ENCODE measurements around the gene ELMOD3.
"Not testable (repeated sequence)": the region's sequence is repeated elsewhere in the genome, so short reads cannot be mapped to it uniquely, and the experiment has no call there.

The ELMOD3 gene

GRCh38 chr2:85323988-85324367 lies 30.6 kb upstream of the ELMOD3 start:
- H3K4me3 ChIP-seq (ENCODE audit: low read depth, low read length); H3K9ac ChIP-seq (ENCODE audit: low read length); H3K14ac ChIP-seq (ENCODE audit: low read length); DNase-seq; H3K4ac ChIP-seq (ENCODE audit: low read depth, low read length); H2AFZ ChIP-seq (ENCODE audit: insufficient read depth, low read length, poor library complexity); H3K79me1 ChIP-seq (ENCODE audit: low read length); H2BK120ac ChIP-seq (ENCODE audit: insufficient read depth, low read length, poor library complexity); H2AK5ac ChIP-seq (ENCODE audit: low read length); H3K23ac ChIP-seq (ENCODE audit: low read length); H2BK5ac ChIP-seq (ENCODE audit: low read depth, low read length, poor library complexity); H4K91ac ChIP-seq (ENCODE audit: low read depth, low read length); H3K27me3 ChIP-seq (ENCODE audit: insufficient read depth, low read length); H3K9me3 ChIP-seq (ENCODE audit: insufficient read depth, low read depth, low read length); H3K18ac ChIP-seq (ENCODE audit: low read length); H2BK12ac ChIP-seq (ENCODE audit: low read length); H3K4me2 ChIP-seq (ENCODE audit: low read length); H3K27ac ChIP-seq (ENCODE audit: low read depth, low read length); H4K8ac ChIP-seq (ENCODE audit: low read depth, low read length); H4K12ac ChIP-seq (ENCODE audit: low read depth, low read length): not testable (repeated sequence)
- Histone ChIP-seq H3K79me2 (ENCODE audit: control insufficient read depth, insufficient read depth, low read length, poor library complexity) (peaks cover 12% of the 10 kb centered on the region), H3K4me1 (ENCODE audit: control insufficient read depth in 1 of 2, insufficient read depth in 2 of 2, low read length in 2 of 2) (peaks cover 11 to 13% of the 10 kb centered on the region in 2 experiments), H3K36me3 (ENCODE audit: control insufficient read depth in 1 of 2, insufficient read depth in 2 of 2, low read length in 2 of 2) (peaks cover 27 to 36% of the 10 kb centered on the region in 2 experiments)
- no CpG with 5 or more reads among the region's 11 CpGs for WGBS (ENCODE audit: extremely low coverage, insufficient coverage, insufficient read length)

- DNase-seq: no peak
- WGBS (ENCODE audit: extremely low coverage, insufficient coverage, insufficient read length): no CpG with 5 or more reads among the region's 10 CpGs
- Histone ChIP-seq H3K9ac (ENCODE audit: low read length) (no peak overlapping the region), H3K14ac (ENCODE audit: low read length) (no peak overlapping the region), H2BK12ac (ENCODE audit: low read length) (no peak overlapping the region), H3K4me3 (ENCODE audit: low read depth, low read length) (no peak overlapping the region), H3K4me1 (ENCODE audit: control insufficient read depth in 1 of 2, insufficient read depth in 2 of 2, low read length in 2 of 2) (peaks cover 11 to 13% of the 10 kb centered on the region in 2 experiments), H2AK5ac (ENCODE audit: low read length) (no peak overlapping the region), H3K79me1 (ENCODE audit: low read length) (peaks cover 5% of the 10 kb centered on the region), H3K9me3 (ENCODE audit: insufficient read depth, low read depth, low read length) (no peaks in the 10 kb centered on the region), H3K4me2 (ENCODE audit: low read length) (no peak overlapping the region), H3K4ac (ENCODE audit: low read depth, low read length) (no peak overlapping the region), H3K36me3 (ENCODE audit: control insufficient read depth in 1 of 2, insufficient read depth in 2 of 2, low read length in 2 of 2) (peaks cover 24 to 31% of the 10 kb centered on the region in 2 experiments), H4K8ac (ENCODE audit: low read depth, low read length) (no peak overlapping the region), H3K23ac (ENCODE audit: low read length) (no peak overlapping the region), H3K27me3 (ENCODE audit: insufficient read depth, low read length) (no peaks in the 10 kb centered on the region), H4K91ac (ENCODE audit: low read depth, low read length) (no peak overlapping the region), H3K79me2 (ENCODE audit: control insufficient read depth, insufficient read depth, low read length, poor library complexity) (peaks cover 12% of the 10 kb centered on the region), H3K27ac (ENCODE audit: low read depth, low read length) (no peak overlapping the region), H3K18ac (ENCODE audit: low read length) (no peak overlapping the region), H2BK120ac (ENCODE audit: insufficient read depth, low read length, poor library complexity) (no peak overlapping the region), H4K12ac (ENCODE audit: low read depth, low read length) (no peak overlapping the region), H2BK5ac (ENCODE audit: low read depth, low read length, poor library complexity) (no peak overlapping the region), H2AFZ (ENCODE audit: insufficient read depth, low read length, poor library complexity) (no peak overlapping the region)
Observed at GRCh38 chr2:85324639-85325465, 29.7 kb upstream of the ELMOD3 start.

- Histone ChIP-seq H3K79me1 (ENCODE audit: low read length) (peaks cover 5% of the 10 kb centered on the region), H2AK5ac (ENCODE audit: low read length) (no peak overlapping the region), H2BK120ac (ENCODE audit: insufficient read depth, low read length, poor library complexity) (no peak overlapping the region), H3K9ac (ENCODE audit: low read length) (no peak overlapping the region), H3K9me3 (ENCODE audit: insufficient read depth, low read depth, low read length) (no peaks in the 10 kb centered on the region), H3K36me3 (ENCODE audit: control insufficient read depth in 1 of 2, insufficient read depth in 2 of 2, low read length in 2 of 2) (peaks cover 23 to 29% of the 10 kb centered on the region in 2 experiments), H3K23ac (ENCODE audit: low read length) (no peak overlapping the region), H3K4ac (ENCODE audit: low read depth, low read length) (no peak overlapping the region), H3K4me2 (ENCODE audit: low read length) (peak overlapping the region; percentile 70), H4K8ac (ENCODE audit: low read depth, low read length) (no peak overlapping the region), H3K79me2 (ENCODE audit: control insufficient read depth, insufficient read depth, low read length, poor library complexity) (peaks cover 12% of the 10 kb centered on the region), H3K4me3 (ENCODE audit: low read depth, low read length) (no peak overlapping the region), H2AFZ (ENCODE audit: insufficient read depth, low read length, poor library complexity) (no peak overlapping the region), H4K12ac (ENCODE audit: low read depth, low read length) (no peak overlapping the region), H2BK12ac (ENCODE audit: low read length) (no peak overlapping the region), H3K27me3 (ENCODE audit: insufficient read depth, low read length) (no peaks in the 10 kb centered on the region), H3K18ac (ENCODE audit: low read length) (no peak overlapping the region), H3K4me1 (ENCODE audit: control insufficient read depth in 1 of 2, insufficient read depth in 2 of 2, low read length in 2 of 2) (peaks cover 11 to 13% of the 10 kb centered on the region in 2 experiments), H2BK5ac (ENCODE audit: low read depth, low read length, poor library complexity) (no peak overlapping the region), H3K14ac (ENCODE audit: low read length) (no peak overlapping the region), H3K27ac (ENCODE audit: low read depth, low read length) (no peak overlapping the region), H4K91ac (ENCODE audit: low read depth, low read length) (no peak overlapping the region)
- DNase-seq: no peak
- no CpG with 5 or more reads among the region's 9 CpGs for WGBS (ENCODE audit: extremely low coverage, insufficient coverage, insufficient read length)
Observed at GRCh38 chr2:85325466-85325811, 29.1 kb upstream of the ELMOD3 start.

- peak in 1 of 2 donors; percentile 38 for DNase-seq
- Histone ChIP-seq H3K9ac (ENCODE audit: low read length) (no peak overlapping the region), H2BK5ac (ENCODE audit: low read depth, low read length, poor library complexity) (no peak overlapping the region), H3K36me3 (ENCODE audit: control insufficient read depth in 1 of 2, insufficient read depth in 2 of 2, low read length in 2 of 2) (peaks cover 23% of the 10 kb centered on the region in 2 experiments), H3K4me2 (ENCODE audit: low read length) (peak overlapping the region; percentile 70), H3K4me1 (ENCODE audit: control insufficient read depth in 1 of 2, insufficient read depth in 2 of 2, low read length in 2 of 2) (peaks cover 11 to 13% of the 10 kb centered on the region in 2 experiments), H3K27me3 (ENCODE audit: insufficient read depth, low read length) (no peaks in the 10 kb centered on the region), H3K4ac (ENCODE audit: low read depth, low read length) (peak overlapping the region; percentile 62), H4K12ac (ENCODE audit: low read depth, low read length) (no peak overlapping the region), H2BK120ac (ENCODE audit: insufficient read depth, low read length, poor library complexity) (no peak overlapping the region), H2AK5ac (ENCODE audit: low read length) (no peak overlapping the region), H3K18ac (ENCODE audit: low read length) (no peak overlapping the region), H3K79me1 (ENCODE audit: low read length) (peaks cover 5% of the 10 kb centered on the region), H3K27ac (ENCODE audit: low read depth, low read length) (no peak overlapping the region), H3K4me3 (ENCODE audit: low read depth, low read length) (peak overlapping the region; percentile 11), H3K14ac (ENCODE audit: low read length) (no peak overlapping the region), H3K9me3 (ENCODE audit: insufficient read depth, low read depth, low read length) (no peaks in the 10 kb centered on the region), H4K8ac (ENCODE audit: low read depth, low read length) (no peak overlapping the region), H2AFZ (ENCODE audit: insufficient read depth, low read length, poor library complexity) (no peak overlapping the region), H2BK12ac (ENCODE audit: low read length) (no peak overlapping the region), H4K91ac (ENCODE audit: low read depth, low read length) (no peak overlapping the region), H3K79me2 (ENCODE audit: control insufficient read depth, insufficient read depth, low read length, poor library complexity) (peaks cover 12% of the 10 kb centered on the region), H3K23ac (ENCODE audit: low read length) (no peak overlapping the region)
- no CpG with 5 or more reads among the region's 32 CpGs for WGBS (ENCODE audit: extremely low coverage, insufficient coverage, insufficient read length)
Observed at GRCh38 chr2:85326406-85327159, 28.0 kb upstream of the ELMOD3 start.

All from trophoblast cell (in vitro differentiated cells and primary cell).